HepG2 (cell line): ENCODE data around the gene SLFN12. TPM values are rescaled to one million over a fixed set of nuclear protein-coding genes. Genes with fewer than 3 reads are reported as not detected.

Experiments used
- ATAC-seq: fragments of 200-7000 bp; cut with Tn5 transposase; 3 replicates; pipeline ENCODE4 v1.9.1; 2020; ENCODE audit warnings: mild to moderate bottlenecking, moderate library complexity
- BruUV-seq: library from RNA; stranded (reverse); fragments of 400-500 nt; replicated peaks from 2 replicates; lab custom pipeline; 2021; lab: Mats Ljungman, UMichigan
- CTCF ChIA-PET: fragments of 300-600 bp; formaldehyde crosslinking; extraction: SDS; loops from one replicate; lab custom pipeline; 2021; ENCODE audit warnings: low total read pairs, inconsistent platforms, low intra/inter-chr PET ratio; lab: Yijun Ruan, JAX
- POLR2A ChIA-PET: fragments of 350-600 bp; sonication (Branson Sonifier 250); formaldehyde crosslinking; loops from one replicate; lab custom pipeline; 2020; ENCODE audit warnings: antibody characterized with exemption, inconsistent platforms; lab: Yijun Ruan, JAX
- DNase-seq: peaks from one replicate; pipeline ENCODE4 v3.0.0-alpha.2; 2015; ENCODE audit warnings: low spot score
- FAIRE-seq: peaks from 3 replicates; lab custom pipeline; 2011; peaks lifted over from hg19 to GRCh38; lab: Jason Lieb, UNC
- H2AFZ ChIP-seq: one replicate; pipeline ENCODE4 v1.6.1; 2011; ENCODE audit warnings: low read length, inconsistent platforms
- H3K27ac ChIP-seq: fragments of 300-600 bp; 3 replicates; pipeline ENCODE4 v1.8.0; 2011; ENCODE audit warnings: mixed run types, mild to moderate bottlenecking, mixed read lengths, low read length, inconsistent platforms; ENCODE audit not compliant: insufficient read depth; ENCODE audit errors: extremely low read length
- H3K27me3 ChIP-seq, 2 experiments: fragments of 200-600 bp in 1 of 2; 2 replicates in 1 of 2; 3 replicates in 1 of 2; pipeline versions ENCODE4 v1.6.0 to v1.8.0; 2011; ENCODE audit warnings: low read length in 2 of 2, mild to moderate bottlenecking in 2 of 2, moderate library complexity in 2 of 2, inconsistent platforms in 1 of 2; ENCODE audit not compliant: insufficient read depth in 2 of 2, control insufficient read depth in 1 of 2
- H3K36me3 ChIP-seq, 2 experiments: fragments of 200-600 bp in 1 of 2; replicated peaks in 1 of 2; 2 replicates in 1 of 2; 3 replicates in 1 of 2; pipeline versions ENCODE4 v1.5.1 to v1.8.0; 2011; ENCODE audit warnings: low read length in 2 of 2, inconsistent platforms in 1 of 2; ENCODE audit not compliant: insufficient read depth in 2 of 2, control insufficient read depth in 1 of 2
- H3K4me1 ChIP-seq: 2 replicates; pipeline ENCODE4 v1.5.1; 2012; ENCODE audit warnings: low read length, inconsistent platforms; ENCODE audit not compliant: insufficient read depth
- H3K4me2 ChIP-seq: 2 replicates; pipeline ENCODE4 v1.6.0; 2011; ENCODE audit warnings: low read depth, low read length, inconsistent platforms
- H3K4me3 ChIP-seq, 3 experiments: fragments of 200-600 bp in 1 of 3; sonication (generic), shearing (Covaris generic) in 1 of 3; replicated peaks in 1 of 3; 2 replicates each; pipeline ENCODE4 v1.5.1; 2011 to 2016; ENCODE audit warnings: low read length in 3 of 3, inconsistent platforms in 2 of 3, low read depth in 2 of 3, mild to moderate bottlenecking in 2 of 3, control low read depth in 1 of 3, mixed read lengths in 1 of 3; ENCODE audit not compliant: insufficient read depth in 1 of 3
- H3K79me2 ChIP-seq: one replicate; pipeline ENCODE4 v1.6.1; 2011; ENCODE audit warnings: low read length, inconsistent platforms; ENCODE audit not compliant: insufficient read depth
- H3K9ac ChIP-seq: 2 replicates; pipeline ENCODE4 v1.6.0; 2011; ENCODE audit warnings: mild to moderate bottlenecking, low read depth, low read length, inconsistent platforms; ENCODE audit not compliant: insufficient read depth
- H3K9me3 ChIP-seq: 2 replicates; pipeline ENCODE4 v1.5.1; 2012; ENCODE audit warnings: mild to moderate bottlenecking, low read length
- H4K20me1 ChIP-seq: 2 replicates; pipeline ENCODE4 v1.6.0; 2011; ENCODE audit warnings: inconsistent platforms, mild to moderate bottlenecking, low read length, moderate library complexity; ENCODE audit not compliant: insufficient read depth
- FIP1L1 ChIP-seq: fragments of 200-400 bp; formaldehyde crosslinking; IDR thresholded peaks from 2 replicates; pipeline ENCODE4 v1.6.1; 2018; ENCODE audit warnings: low read depth, mild to moderate bottlenecking, low read length, moderate library complexity, borderline replicate concordance; ENCODE audit not compliant: insufficient read depth
- NR2F2 ChIP-seq: IDR thresholded peaks from 2 replicates; pipeline ENCODE4 v1.6.1; 2012; ENCODE audit warnings: low read depth, inconsistent platforms, borderline replicate concordance
- TCF12 ChIP-seq, 2 experiments: fragments of 450-650 bp in 1 of 2; sonication (generic) in 1 of 2; formaldehyde crosslinking in 1 of 2; IDR thresholded peaks; 2 replicates each; pipeline versions ENCODE4 v1.6.1 to v1.8.0; 2017 to 2022; ENCODE audit warnings: antibody characterized with exemption in 1 of 2, mild to moderate bottlenecking in 1 of 2, missing genetic modification reagents in 1 of 2, moderate library complexity in 1 of 2
- TIGD3 ChIP-seq: sonication (generic); formaldehyde crosslinking; IDR thresholded peaks from 2 replicates; pipeline ENCODE4 v1.5.1; 2020; ENCODE audit warnings: mild to moderate bottlenecking, missing genetic modification reagents, borderline replicate concordance
- U2AF2 ChIP-seq: fragments of 200-400 bp; formaldehyde crosslinking; IDR thresholded peaks from 2 replicates; pipeline ENCODE4 v1.6.1; 2017; ENCODE audit warnings: low read depth, mild to moderate bottlenecking, low read length
- ZNF547 ChIP-seq: sonication (generic); formaldehyde crosslinking; IDR thresholded peaks from 2 replicates; pipeline ENCODE4 v1.5.1; 2020; ENCODE audit warnings: mild to moderate bottlenecking, missing genetic modification reagents
- ZNF577 ChIP-seq: sonication (generic); formaldehyde crosslinking; IDR thresholded peaks from 2 replicates; pipeline ENCODE4 v1.4.0; 2020; ENCODE audit warnings: mild to moderate bottlenecking, low read depth, missing genetic modification reagents, borderline replicate concordance
- ZNF777 ChIP-seq: sonication (generic); formaldehyde crosslinking; IDR thresholded peaks from 2 replicates; pipeline ENCODE4 v1.4.0; 2020; ENCODE audit warnings: missing genetic modification reagents
- ZSCAN25 ChIP-seq: sonication (generic); formaldehyde crosslinking; IDR thresholded peaks from 2 replicates; pipeline ENCODE4 v1.8.0; 2022; ENCODE audit warnings: mild to moderate bottlenecking, missing genetic modification reagents
- WGBS: methylation state at CpG from one replicate; pipeline ENCODE4 v1.1.6; 2017; ENCODE audit warnings: low lambda C conversion rate; 5-methylcytosine and 5-hydroxymethylcytosine counted together
- in situ Hi-C: cut with HindIII; loops from 2 replicates; pipeline ENCODE4 v1.10.0; 2017; ENCODE audit warnings: low pct_unique_long_range_greater_than_20kb; ENCODE audit not compliant: extremely low pct_ligation_motif_present
- intact Hi-C: fragments of 100-400 bp; cut with micrococcal nuclease; formaldehyde crosslinking; loops from one replicate; pipeline ENCODE4 v1.10.0; 2022; ENCODE audit not compliant: unreplicated experiment
- polyA plus RNA-seq, 8 experiments: library from polyadenylated mRNA; depleted of rRNA in 3 of 8; stranded (reverse) in 7 of 8; unstranded in 1 of 8; fragments of >200 nt; fragmentation: Illumina TruSeq in 4 of 8; extraction: Trizol in 4 of 8; gene quantifications; 2 replicates each; pipeline versions ENCODE4 v1.2.1 to v1.2.3, GENCODE V29; 2011 to 2016; ENCODE audit warnings: low read depth in 4 of 8, missing spikeins in 1 of 8, mixed read lengths in 1 of 8; ENCODE audit not compliant: insufficient read depth in 1 of 8
- total RNA-seq, 5 experiments: library from RNA; depleted of rRNA; stranded (reverse); fragments of >200 nt; fragmentation: Illumina TruSeq; extraction: Trizol; gene quantifications; 2 replicates each; pipeline ENCODE4 v1.2.3, GENCODE V29; 2016; ENCODE audit warnings: low read depth in 1 of 5
- TF ChIP-seq, protein P1 (sequence below): sonication (generic); formaldehyde crosslinking; IDR thresholded peaks from 2 replicates; pipeline ENCODE4 v1.8.0; 2022; ENCODE audit warnings: missing genetic modification reagents, mild to moderate bottlenecking, borderline replicate concordance

SLFN12 gene
- total and polyA plus RNA-seq, 2 of the 13 experiments (the other 11 are each of a cell fraction or from before 2014, with no cell fraction given), result 0.13 TPM; not detected in 1

GRCh38 chr17:35372846-35373533 is 59.3 kb downstream of the SLFN12 start:
- H3K4me2 ChIP-seq, result no peak overlapping the region
- no peak for TF ChIP-seq NR2F2
- no peak for TF ChIP-seq U2AF2
- TF ChIP-seq TIGD3, result no peak
- TF ChIP-seq ZNF577 (CRISPR knock-in tag), result no peak
- TF ChIP-seq ZSCAN25 (CRISPR knock-in tag), result no peak
- TF ChIP-seq TCF12 (IDR thresholded peaks at IDR 0.05), result no peak
- TF ChIP-seq TCF12 (CRISPR knock-in tag; IDR thresholded peaks at IDR 0.05), result no peak
- TF ChIP-seq, protein P1, sequence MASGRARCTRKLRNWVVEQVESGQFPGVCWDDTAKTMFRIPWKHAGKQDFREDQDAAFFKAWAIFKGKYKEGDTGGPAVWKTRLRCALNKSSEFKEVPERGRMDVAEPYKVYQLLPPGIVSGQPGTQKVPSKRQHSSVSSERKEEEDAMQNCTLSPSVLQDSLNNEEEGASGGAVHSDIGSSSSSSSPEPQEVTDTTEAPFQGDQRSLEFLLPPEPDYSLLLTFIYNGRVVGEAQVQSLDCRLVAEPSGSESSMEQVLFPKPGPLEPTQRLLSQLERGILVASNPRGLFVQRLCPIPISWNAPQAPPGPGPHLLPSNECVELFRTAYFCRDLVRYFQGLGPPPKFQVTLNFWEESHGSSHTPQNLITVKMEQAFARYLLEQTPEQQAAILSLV (CRISPR knock-in tag), result no peak
- TF ChIP-seq ZNF777 (CRISPR knock-in tag), result no peak
- TF ChIP-seq FIP1L1, result no peak
- no peak for TF ChIP-seq ZNF547 (CRISPR knock-in tag)
- WGBS, result 52% methylated on average over 9 of the region's 25 CpGs
- no peaks in the 10 kb centered on the region for H3K36me3 ChIP-seq
- no peak overlapping the region for H3K27ac ChIP-seq
- no peak overlapping the region for H2AFZ ChIP-seq
- no peaks in the 10 kb centered on the region for H3K79me2 ChIP-seq
- no peaks in the 10 kb centered on the region for H3K9me3 ChIP-seq
- ChIA-PET POLR2A (no interaction called here), CTCF (no interaction called here)
- H3K27me3 ChIP-seq, result peaks cover 7 to 28% of the 10 kb centered on the region in 2 experiments; a peak in 4 of 5 replicates
- in situ Hi-C loops, result no loop called here
- ATAC-seq (no peak), FAIRE-seq (no peak), DNase-seq (no peak)
- H3K4me3 ChIP-seq, result no peak overlapping the region
- intact Hi-C loops, result no loop called here
- H3K4me1 ChIP-seq, result no peaks in the 10 kb centered on the region
- H3K9ac ChIP-seq, result no peak overlapping the region
- BruUV-seq, result no TSS peak
- H4K20me1 ChIP-seq, result no peaks in the 10 kb centered on the region
